ENCODE results near the gene ZNF70.

ZNF70 gene

GRCh38 chr22:23712256-23712655, 38.7 kb downstream of the ZNF70 start:
- Histone ChIP-seq H3K4me3 (ENCODE audit: insufficient read depth in 1 of 2, low read depth in 1 of 2, low read length in 2 of 2) (no peak overlapping the region), H2BK15ac (ENCODE audit: low read depth, poor library complexity, severe bottlenecking) (no peak overlapping the region), H3K27ac (ENCODE audit: low read length, poor library complexity, severe bottlenecking) (no peak overlapping the region), H2BK12ac (ENCODE audit: low read length in 2 of 2) (no peak overlapping the region), H3K23ac (ENCODE audit: low read length in 2 of 2) (no peak overlapping the region), H3K36me3 (ENCODE audit: control insufficient read depth in 1 of 2, insufficient read depth in 2 of 2, low read depth in 1 of 2, low read length in 2 of 2) (peaks cover 33 to 70% of the 10 kb centered on the region in 2 experiments), H2AFZ (ENCODE audit: low read depth, low read length) (no peak overlapping the region), H3K18ac (ENCODE audit: low read depth in 1 of 2, low read length in 2 of 2) (no peak overlapping the region), H3K4ac (ENCODE audit: low read depth in 1 of 2, low read length in 2 of 2) (no peak overlapping the region), H4K8ac (ENCODE audit: low read length) (no peak overlapping the region), H2BK120ac (ENCODE audit: low read depth, low read length) (no peak overlapping the region), H3K79me1 (replicated peaks; ENCODE audit: low read length, poor library complexity, severe bottlenecking) (peaks cover 23% of the 10 kb centered on the region), H2BK5ac (ENCODE audit: low read depth, low read length, poor library complexity, severe bottlenecking) (no peak overlapping the region), H3K4me2 (ENCODE audit: low read length, poor library complexity, severe bottlenecking) (no peak overlapping the region), H2AK5ac (ENCODE audit: low read length, severe bottlenecking) (no peak overlapping the region), H4K91ac (ENCODE audit: low read length) (no peak overlapping the region), H3K27me3 (ENCODE audit: control insufficient read depth in 1 of 2, insufficient read depth in 1 of 2, low read length in 2 of 2) (no peaks in the 10 kb centered on the region), H3K4me1 (ENCODE audit: control insufficient read depth, insufficient read depth, low read depth, low read length) (peaks cover 9% of the 10 kb centered on the region), H3K9ac (ENCODE audit: low read length) (no peak overlapping the region), H3K9me3 (ENCODE audit: control insufficient read depth, low read length) (no peaks in the 10 kb centered on the region), H3K14ac (ENCODE audit: low read length in 2 of 2) (no peak overlapping the region)
- DNase-seq, result no peak
- over 99% methylated on average over 12 of the region's 12 CpGs for WGBS

GRCh38 chr22:23709107-23709506, 41.8 kb downstream of the ZNF70 start:
- no peak overlapping the region for H3K27ac ChIP-seq (ENCODE audit: low read length, poor library complexity, severe bottlenecking)
- H4K91ac ChIP-seq (ENCODE audit: low read length), result no peak overlapping the region
- no peak overlapping the region for H2AK5ac ChIP-seq (ENCODE audit: low read length, severe bottlenecking)
- H3K4me3 ChIP-seq (ENCODE audit: insufficient read depth in 1 of 2, low read depth in 1 of 2, low read length in 2 of 2), result no peak overlapping the region
- H3K14ac ChIP-seq (ENCODE audit: low read length in 2 of 2), result no peak overlapping the region
- H3K27me3 ChIP-seq (ENCODE audit: control insufficient read depth in 1 of 2, insufficient read depth in 1 of 2, low read length in 2 of 2), result no peaks in the 10 kb centered on the region
- H3K4me2 ChIP-seq (ENCODE audit: low read length, poor library complexity, severe bottlenecking), result no peak overlapping the region
- H2BK12ac ChIP-seq (ENCODE audit: low read length in 2 of 2), result no peak overlapping the region
- no peaks in the 10 kb centered on the region for H3K9me3 ChIP-seq (ENCODE audit: control insufficient read depth, low read length)
- H3K79me1 ChIP-seq (replicated peaks; ENCODE audit: low read length, poor library complexity, severe bottlenecking), result peaks cover 20% of the 10 kb centered on the region
- H2BK15ac ChIP-seq (ENCODE audit: low read depth, poor library complexity, severe bottlenecking), result no peak overlapping the region
- H3K36me3 ChIP-seq (ENCODE audit: control insufficient read depth in 1 of 2, insufficient read depth in 2 of 2, low read depth in 1 of 2, low read length in 2 of 2), result peaks cover 30 to 96% of the 10 kb centered on the region in 2 experiments
- H3K4me1 ChIP-seq (ENCODE audit: control insufficient read depth, insufficient read depth, low read depth, low read length), result no peaks in the 10 kb centered on the region
- H4K8ac ChIP-seq (ENCODE audit: low read length), result no peak overlapping the region
- H3K4ac ChIP-seq (ENCODE audit: low read depth in 1 of 2, low read length in 2 of 2), result no peak overlapping the region
- 93% methylated on average over 2 of the region's 2 CpGs for WGBS
- no peak overlapping the region for H3K23ac ChIP-seq (ENCODE audit: low read length in 2 of 2)
- no peak for DNase-seq
- no peak overlapping the region for H3K18ac ChIP-seq (ENCODE audit: low read depth in 1 of 2, low read length in 2 of 2)
- H2BK5ac ChIP-seq (ENCODE audit: low read depth, low read length, poor library complexity, severe bottlenecking), result no peak overlapping the region
- no peak overlapping the region for H3K9ac ChIP-seq (ENCODE audit: low read length)
- H2AFZ ChIP-seq (ENCODE audit: low read depth, low read length), result no peak overlapping the region
- no peak overlapping the region for H2BK120ac ChIP-seq (ENCODE audit: low read depth, low read length)

DNA sequence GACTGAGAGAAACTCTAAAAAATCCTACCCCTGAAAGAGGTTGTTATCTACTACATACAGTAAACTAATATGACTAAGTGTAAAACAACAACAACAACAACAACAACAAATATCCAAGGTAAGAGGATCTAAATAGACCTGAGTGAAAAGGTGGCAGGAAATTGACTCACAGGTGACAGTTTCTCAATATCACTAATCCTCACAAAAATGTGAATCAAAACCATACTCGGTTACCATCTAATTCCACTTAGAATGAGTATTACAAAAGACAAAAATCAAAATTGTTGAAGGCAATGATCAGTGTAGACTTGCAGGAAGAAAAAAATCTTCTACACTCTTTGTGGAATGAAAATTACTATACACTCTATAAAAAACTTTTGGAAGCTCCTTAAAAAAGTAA, 42.6 kb downstream of the ZNF70 start:
- no peak overlapping the region for H2AFZ ChIP-seq (ENCODE audit: low read depth, low read length)
- no peak overlapping the region for H4K8ac ChIP-seq (ENCODE audit: low read length)
- H3K9me3 ChIP-seq (ENCODE audit: control insufficient read depth, low read length), result no peaks in the 10 kb centered on the region
- H3K4ac ChIP-seq (ENCODE audit: low read depth in 1 of 2, low read length in 2 of 2), result no peak overlapping the region
- H2BK120ac ChIP-seq (ENCODE audit: low read depth, low read length), result no peak overlapping the region
- no peaks in the 10 kb centered on the region for H3K4me1 ChIP-seq (ENCODE audit: control insufficient read depth, insufficient read depth, low read depth, low read length)
- peaks cover 24% of the 10 kb centered on the region for H3K79me1 ChIP-seq (replicated peaks; ENCODE audit: low read length, poor library complexity, severe bottlenecking)
- no CpG with 5 or more reads among the region's 1 CpG for WGBS
- H3K27ac ChIP-seq (ENCODE audit: low read length, poor library complexity, severe bottlenecking), result no peak overlapping the region
- no peak overlapping the region for H4K91ac ChIP-seq (ENCODE audit: low read length)
- H2BK5ac ChIP-seq (ENCODE audit: low read depth, low read length, poor library complexity, severe bottlenecking), result no peak overlapping the region
- H3K36me3 ChIP-seq (ENCODE audit: control insufficient read depth in 1 of 2, insufficient read depth in 2 of 2, low read depth in 1 of 2, low read length in 2 of 2), result peaks cover 25 to 95% of the 10 kb centered on the region in 2 experiments
- no peak overlapping the region for H3K9ac ChIP-seq (ENCODE audit: low read length)
- H3K4me3 ChIP-seq (ENCODE audit: insufficient read depth in 1 of 2, low read depth in 1 of 2, low read length in 2 of 2), result no peak overlapping the region
- H2AK5ac ChIP-seq (ENCODE audit: low read length, severe bottlenecking), result no peak overlapping the region
- no peak overlapping the region for H2BK15ac ChIP-seq (ENCODE audit: low read depth, poor library complexity, severe bottlenecking)
- H3K23ac ChIP-seq (ENCODE audit: low read length in 2 of 2), result no peak overlapping the region
- H2BK12ac ChIP-seq (ENCODE audit: low read length in 2 of 2), result no peak overlapping the region
- no peak overlapping the region for H3K14ac ChIP-seq (ENCODE audit: low read length in 2 of 2)
- no peaks in the 10 kb centered on the region for H3K27me3 ChIP-seq (ENCODE audit: control insufficient read depth in 1 of 2, insufficient read depth in 1 of 2, low read length in 2 of 2)
- H3K4me2 ChIP-seq (ENCODE audit: low read length, poor library complexity, severe bottlenecking), result no peak overlapping the region
- H3K18ac ChIP-seq (ENCODE audit: low read depth in 1 of 2, low read length in 2 of 2), result no peak overlapping the region
- no peak for DNase-seq

- H3K4me2 ChIP-seq (ENCODE audit: low read length, poor library complexity, severe bottlenecking), result no peak overlapping the region
- no peak overlapping the region for H4K91ac ChIP-seq (ENCODE audit: low read length)
- no peak overlapping the region for H2AFZ ChIP-seq (ENCODE audit: low read depth, low read length)
- H2BK5ac ChIP-seq (ENCODE audit: low read depth, low read length, poor library complexity, severe bottlenecking), result no peak overlapping the region
- 100% methylated on average over 1 of the region's 3 CpGs for WGBS
- no peak overlapping the region for H2BK120ac ChIP-seq (ENCODE audit: low read depth, low read length)
- H3K4me3 ChIP-seq (ENCODE audit: insufficient read depth in 1 of 2, low read depth in 1 of 2, low read length in 2 of 2), result no peak overlapping the region
- no peak overlapping the region for H3K4ac ChIP-seq (ENCODE audit: low read depth in 1 of 2, low read length in 2 of 2)
- H3K9ac ChIP-seq (ENCODE audit: low read length), result no peak overlapping the region
- H3K9me3 ChIP-seq (ENCODE audit: control insufficient read depth, low read length), result no peaks in the 10 kb centered on the region
- H4K8ac ChIP-seq (ENCODE audit: low read length), result no peak overlapping the region
- H2BK12ac ChIP-seq (ENCODE audit: low read length in 2 of 2), result no peak overlapping the region
- peaks cover 16 to 94% of the 10 kb centered on the region in 2 experiments for H3K36me3 ChIP-seq (ENCODE audit: control insufficient read depth in 1 of 2, insufficient read depth in 2 of 2, low read depth in 1 of 2, low read length in 2 of 2)
- no peak overlapping the region for H3K27ac ChIP-seq (ENCODE audit: low read length, poor library complexity, severe bottlenecking)
- no peaks in the 10 kb centered on the region for H3K4me1 ChIP-seq (ENCODE audit: control insufficient read depth, insufficient read depth, low read depth, low read length)
- DNase-seq, result no peak
- no peak overlapping the region for H3K23ac ChIP-seq (ENCODE audit: low read length in 2 of 2)
- H3K18ac ChIP-seq (ENCODE audit: low read depth in 1 of 2, low read length in 2 of 2), result no peak overlapping the region
- H3K79me1 ChIP-seq (replicated peaks; ENCODE audit: low read length, poor library complexity, severe bottlenecking), result peaks cover 31% of the 10 kb centered on the region
- H2BK15ac ChIP-seq (ENCODE audit: low read depth, poor library complexity, severe bottlenecking), result no peak overlapping the region
- no peak overlapping the region for H2AK5ac ChIP-seq (ENCODE audit: low read length, severe bottlenecking)
- H3K27me3 ChIP-seq (ENCODE audit: control insufficient read depth in 1 of 2, insufficient read depth in 1 of 2, low read length in 2 of 2), result no peaks in the 10 kb centered on the region
- no peak overlapping the region for H3K14ac ChIP-seq (ENCODE audit: low read length in 2 of 2)
Measured at GRCh38 chr22:23705358-23705757, 45.6 kb downstream of the ZNF70 start.

All from mesenchymal stem cell (in vitro differentiated cells and primary cell).